ENCODE results near the gene UGT1A5. TPM values are rescaled to one million over a fixed set of nuclear protein-coding genes. Genes with fewer than 3 reads are reported as not detected.

UGT1A5 gene
- polyA plus RNA-seq, 2 donors, result 0.01 to 2.9 TPM

GRCh38 chr2:233800208-233800607, 87.5 kb downstream of the UGT1A5 start:
- Histone ChIP-seq H3K9me3 (ENCODE audit: control insufficient read depth in 2 of 2, insufficient read depth in 1 of 2, low read depth in 1 of 2, low read length in 1 of 2) (peaks cover 0 to 2% of the 10 kb centered on the region in 2 donors), H3K36me3 (ENCODE audit: control insufficient read depth in 2 of 2, insufficient read depth in 2 of 2, low read length in 1 of 2) (no peaks in the 10 kb centered on the region), H3K4me1 (ENCODE audit: control insufficient read depth in 2 of 2, insufficient read depth in 2 of 2, low read length in 1 of 2) (no peaks in the 10 kb centered on the region), H3K4me3 (ENCODE audit: low read depth in 1 of 2, low read length in 2 of 2) (no peak overlapping the region), H3K27ac (ENCODE audit: low read depth in 2 of 2, low read length in 1 of 2) (no peak overlapping the region), H3K27me3 (ENCODE audit: control insufficient read depth in 1 of 2, insufficient read depth in 2 of 2, low read length in 2 of 2) (no peaks in the 10 kb centered on the region)
- 78 to 81% methylated on average over 7 of the region's 7 CpGs for WGBS, 2 donors

- Histone ChIP-seq H3K4me3 (ENCODE audit: low read depth in 1 of 2, low read length in 2 of 2) (no peak overlapping the region), H3K9me3 (ENCODE audit: control insufficient read depth in 2 of 2, insufficient read depth in 1 of 2, low read depth in 1 of 2, low read length in 1 of 2) (no peaks in the 10 kb centered on the region), H3K27me3 (ENCODE audit: control insufficient read depth in 1 of 2, insufficient read depth in 2 of 2, low read length in 2 of 2) (no peaks in the 10 kb centered on the region), H3K27ac (ENCODE audit: low read depth in 2 of 2, low read length in 1 of 2) (no peak overlapping the region), H3K36me3 (ENCODE audit: control insufficient read depth in 2 of 2, insufficient read depth in 2 of 2, low read length in 1 of 2) (no peaks in the 10 kb centered on the region), H3K4me1 (ENCODE audit: control insufficient read depth in 2 of 2, insufficient read depth in 2 of 2, low read length in 1 of 2) (no peaks in the 10 kb centered on the region)
- WGBS, 2 donors, result 76 to 78% methylated on average over 9 of the region's 9 CpGs
Measured at GRCh38 chr2:233801357-233802131, 88.8 kb downstream of the UGT1A5 start.

- H3K27ac ChIP-seq (ENCODE audit: low read depth in 2 of 2, low read length in 1 of 2), result no peak overlapping the region
- WGBS, 2 donors, result 67 to 77% methylated on average over 3 of the region's 3 CpGs
- no peaks in the 10 kb centered on the region for H3K9me3 ChIP-seq (ENCODE audit: control insufficient read depth in 2 of 2, insufficient read depth in 1 of 2, low read depth in 1 of 2, low read length in 1 of 2)
- no peak overlapping the region for H3K4me3 ChIP-seq (ENCODE audit: low read depth in 1 of 2, low read length in 2 of 2)
- H3K27me3 ChIP-seq (ENCODE audit: control insufficient read depth in 1 of 2, insufficient read depth in 2 of 2, low read length in 2 of 2), result no peaks in the 10 kb centered on the region
- no peaks in the 10 kb centered on the region for H3K4me1 ChIP-seq (ENCODE audit: control insufficient read depth in 2 of 2, insufficient read depth in 2 of 2, low read length in 1 of 2)
- H3K36me3 ChIP-seq (ENCODE audit: control insufficient read depth in 2 of 2, insufficient read depth in 2 of 2, low read length in 1 of 2), result no peaks in the 10 kb centered on the region
Measured at GRCh38 chr2:233802132-233802815, 89.6 kb downstream of the UGT1A5 start.

GRCh38 chr2:233803292-233803911, 90.7 kb downstream of the UGT1A5 start:
- no peaks in the 10 kb centered on the region for H3K9me3 ChIP-seq (ENCODE audit: control insufficient read depth in 2 of 2, insufficient read depth in 1 of 2, low read depth in 1 of 2, low read length in 1 of 2)
- WGBS, 2 donors, result 62 to 74% methylated on average over 2 of the region's 2 CpGs
- no peak overlapping the region for H3K27ac ChIP-seq (ENCODE audit: low read depth in 2 of 2, low read length in 1 of 2)
- H3K27me3 ChIP-seq (ENCODE audit: control insufficient read depth in 1 of 2, insufficient read depth in 2 of 2, low read length in 2 of 2), result no peaks in the 10 kb centered on the region
- no peak overlapping the region for H3K4me3 ChIP-seq (ENCODE audit: low read depth in 1 of 2, low read length in 2 of 2)
- no peaks in the 10 kb centered on the region for H3K36me3 ChIP-seq (ENCODE audit: control insufficient read depth in 2 of 2, insufficient read depth in 2 of 2, low read length in 1 of 2)
- H3K4me1 ChIP-seq (ENCODE audit: control insufficient read depth in 2 of 2, insufficient read depth in 2 of 2, low read length in 1 of 2), result no peaks in the 10 kb centered on the region

GRCh38 chr2:233803994-233804393, 91.3 kb downstream of the UGT1A5 start:
- no peaks in the 10 kb centered on the region for H3K9me3 ChIP-seq (ENCODE audit: control insufficient read depth in 2 of 2, insufficient read depth in 1 of 2, low read depth in 1 of 2, low read length in 1 of 2)
- H3K27ac ChIP-seq (ENCODE audit: low read depth in 2 of 2, low read length in 1 of 2), result no peak overlapping the region
- H3K4me3 ChIP-seq (ENCODE audit: low read depth in 1 of 2, low read length in 2 of 2), result no peak overlapping the region
- WGBS, 2 donors, result 56 to 67% methylated on average over 8 of the region's 8 CpGs
- no peaks in the 10 kb centered on the region for H3K4me1 ChIP-seq (ENCODE audit: control insufficient read depth in 2 of 2, insufficient read depth in 2 of 2, low read length in 1 of 2)
- no peaks in the 10 kb centered on the region for H3K27me3 ChIP-seq (ENCODE audit: control insufficient read depth in 1 of 2, insufficient read depth in 2 of 2, low read length in 2 of 2)
- H3K36me3 ChIP-seq (ENCODE audit: control insufficient read depth in 2 of 2, insufficient read depth in 2 of 2, low read length in 1 of 2), result no peaks in the 10 kb centered on the region

GRCh38 chr2:233807215-233807865, 94.6 kb downstream of the UGT1A5 start:
- WGBS, 2 donors, result 70 to 75% methylated on average over 12 of the region's 12 CpGs

GRCh38 chr2:233807966-233808935, 95.5 kb downstream of the UGT1A5 start:
- whole genome bisulfite sequencing, 2 donors, result 77 to 81% methylated on average over 10 of the region's 10 CpGs
- Histone ChIP-seq H3K36me3 (ENCODE audit: control insufficient read depth in 2 of 2, insufficient read depth in 2 of 2, low read length in 1 of 2) (no peaks in the 10 kb centered on the region), H3K27me3 (ENCODE audit: control insufficient read depth in 1 of 2, insufficient read depth in 2 of 2, low read length in 2 of 2) (no peaks in the 10 kb centered on the region), H3K4me3 (ENCODE audit: low read depth in 1 of 2, low read length in 2 of 2) (no peak overlapping the region), H3K4me1 (ENCODE audit: control insufficient read depth in 2 of 2, insufficient read depth in 2 of 2, low read length in 1 of 2) (no peaks in the 10 kb centered on the region), H3K9me3 (ENCODE audit: control insufficient read depth in 2 of 2, insufficient read depth in 1 of 2, low read depth in 1 of 2, low read length in 1 of 2) (peaks cover 0 to 2% of the 10 kb centered on the region in 2 donors), H3K27ac (ENCODE audit: low read depth in 2 of 2, low read length in 1 of 2) (no peak overlapping the region)

More at GRCh38 chr2:233807215-233807865, 94.6 kb downstream of the UGT1A5 start:
- Histone ChIP-seq H3K27me3 (ENCODE audit: control insufficient read depth in 1 of 2, insufficient read depth in 2 of 2, low read length in 2 of 2) (no peaks in the 10 kb centered on the region), H3K27ac (ENCODE audit: low read depth in 2 of 2, low read length in 1 of 2) (no peak overlapping the region), H3K9me3 (ENCODE audit: control insufficient read depth in 2 of 2, insufficient read depth in 1 of 2, low read depth in 1 of 2, low read length in 1 of 2) (peaks cover 0 to 2% of the 10 kb centered on the region in 2 donors), H3K4me1 (ENCODE audit: control insufficient read depth in 2 of 2, insufficient read depth in 2 of 2, low read length in 1 of 2) (no peaks in the 10 kb centered on the region), H3K36me3 (ENCODE audit: control insufficient read depth in 2 of 2, insufficient read depth in 2 of 2, low read length in 1 of 2) (no peaks in the 10 kb centered on the region), H3K4me3 (ENCODE audit: low read depth in 1 of 2, low read length in 2 of 2) (no peak overlapping the region)

- H3K27me3 ChIP-seq (ENCODE audit: control insufficient read depth in 1 of 2, insufficient read depth in 2 of 2, low read length in 2 of 2), result no peaks in the 10 kb centered on the region
- no peaks in the 10 kb centered on the region for H3K4me1 ChIP-seq (ENCODE audit: control insufficient read depth in 2 of 2, insufficient read depth in 2 of 2, low read length in 1 of 2)
- H3K27ac ChIP-seq (ENCODE audit: low read depth in 2 of 2, low read length in 1 of 2), result no peak overlapping the region
- H3K9me3 ChIP-seq (ENCODE audit: control insufficient read depth in 2 of 2, insufficient read depth in 1 of 2, low read depth in 1 of 2, low read length in 1 of 2), result peaks cover 0 to 2% of the 10 kb centered on the region in 2 donors
- H3K36me3 ChIP-seq (ENCODE audit: control insufficient read depth in 2 of 2, insufficient read depth in 2 of 2, low read length in 1 of 2), result no peaks in the 10 kb centered on the region
- no peak overlapping the region for H3K4me3 ChIP-seq (ENCODE audit: low read depth in 1 of 2, low read length in 2 of 2)
- 83 to 89% methylated on average over 6 of the region's 6 CpGs for WGBS, 2 donors
Measured at GRCh38 chr2:233810385-233810784, 97.7 kb downstream of the UGT1A5 start.

Measured in esophagus (tissue), 2 donors.